A549 (cell line): Measurements from ENCODE around the gene CEP44. TPM values are rescaled to one million over a fixed set of nuclear protein-coding genes. Genes with fewer than 3 reads are reported as not detected.
"Not testable (repeated sequence)": the region's sequence is repeated elsewhere in the genome, so short reads cannot be mapped to it uniquely, and the experiment has no call there.

Source experiments
- ATAC-seq, 2 experiments: fragments of 200-7000 bp in 1 of 2; fragments of >200 bp in 1 of 2; cut with Nextera tagmentation in 1 of 2; cut with Tn5 transposase in 1 of 2; 3 replicates each; pipeline versions ENCODE4 v1.8.0 to v1.9.1; 2018 to 2020; ENCODE audit warnings: mild to moderate bottlenecking in 1 of 2, moderate library complexity in 1 of 2
- CTCF ChIA-PET: fragments of 300-600 bp; sonication (Branson Sonifier 250); formaldehyde crosslinking; extraction: SDS; loops from one replicate; lab custom pipeline; 2021; ENCODE audit warnings: antibody characterized with exemption, inconsistent platforms; lab: Yijun Ruan, JAX
- POLR2A ChIA-PET: fragments of 350-600 bp; formaldehyde crosslinking; extraction: SDS; loops from one replicate; lab custom pipeline; 2021; ENCODE audit warnings: antibody characterized with exemption, inconsistent platforms; lab: Yijun Ruan, JAX
- DNase-seq, 2 experiments: peaks; one replicate each; pipeline versions ENCODE4 v3.0.0 to v3.0.0-alpha.2; 2011 to 2016; ENCODE audit warnings: low read depth in 1 of 2, low spot score in 1 of 2
- FAIRE-seq: peaks from 2 replicates; lab custom pipeline; 2011; peaks lifted over from hg19 to GRCh38; lab: Jason Lieb, UNC
- H3K27ac ChIP-seq, 2 experiments: fragments of >200 bp; sonication (Bioruptor Twin); formaldehyde crosslinking; 3 replicates each; pipeline ENCODE4 v1.5.1; 2016 to 2017
- H3K4me1 ChIP-seq: fragments of >200 bp; sonication (Bioruptor Twin); formaldehyde crosslinking; 3 replicates; pipeline ENCODE4 v1.6.1; 2016
- H3K4me2 ChIP-seq: fragments of >200 bp; sonication (Bioruptor Twin); formaldehyde crosslinking; 3 replicates; pipeline ENCODE4 v1.6.1; 2016
- H3K4me3 ChIP-seq: fragments of >200 bp; sonication (Bioruptor Twin); formaldehyde crosslinking; 3 replicates; pipeline ENCODE4 v1.5.1; 2016
- H3K9me3 ChIP-seq: fragments of >200 bp; sonication (Bioruptor Twin); formaldehyde crosslinking; 3 replicates; pipeline ENCODE4 v1.6.1; 2016
- ATOH8 ChIP-seq: fragments of 250-450 bp; sonication (Bioruptor Pico); IDR thresholded peaks from 2 replicates; pipeline ENCODE4 v1.5.0; 2020; ENCODE audit warnings: low read depth, mild to moderate bottlenecking, moderate library complexity
- BCL3 ChIP-seq: fragments of >200 bp; sonication (Bioruptor Twin); formaldehyde crosslinking; IDR thresholded peaks from 3 replicates; pipeline ENCODE4 v1.6.1; 2016
- CEBPB ChIP-seq, 2 experiments: fragments of >200 bp in 1 of 2; sonication (Bioruptor Twin) in 1 of 2; formaldehyde crosslinking in 1 of 2; IDR thresholded peaks; 2 replicates each; pipeline ENCODE4 v1.6.1; 2012 to 2016
- CHD2 ChIP-seq: fragments of 150-350 bp; IDR thresholded peaks from 2 replicates; pipeline ENCODE4 v1.6.1; 2014; ENCODE audit warnings: low read length; ENCODE audit not compliant: partially characterized antibody
- CHD4 ChIP-seq: fragments of 200-600 bp; sonication (generic); IDR thresholded peaks from 2 replicates; pipeline ENCODE4 v1.6.1; 2016; ENCODE audit warnings: antibody characterized with exemption, mild to moderate bottlenecking, borderline replicate concordance
- EHMT2 ChIP-seq: fragments of 200-600 bp; sonication (generic); IDR thresholded peaks from 2 replicates; pipeline ENCODE4 v1.6.1; 2016; ENCODE audit warnings: antibody characterized with exemption, low read depth, mild to moderate bottlenecking, moderate library complexity
- ELK1 ChIP-seq: fragments of 150-350 bp; IDR thresholded peaks from 2 replicates; pipeline ENCODE4 v1.6.1; 2014; ENCODE audit warnings: low read depth, mild to moderate bottlenecking, low read length
- FOSB ChIP-seq: fragments of 250-450 bp; sonication (Bioruptor Pico); IDR thresholded peaks from 2 replicates; pipeline ENCODE4 v1.5.0; 2020; ENCODE audit warnings: mild to moderate bottlenecking, moderate library complexity
- HDAC2 ChIP-seq: fragments of 200-600 bp; sonication (generic); IDR thresholded peaks from 2 replicates; pipeline ENCODE4 v1.6.1; 2016
- HES2 ChIP-seq: fragments of >200 bp; sonication (Bioruptor Twin); formaldehyde crosslinking; IDR thresholded peaks from 2 replicates; pipeline ENCODE4 v1.6.1; 2016
- HMGXB4 ChIP-seq: fragments of 250-450 bp; sonication (Bioruptor Pico); IDR thresholded peaks from 2 replicates; pipeline ENCODE4 v1.5.0; 2021; ENCODE audit warnings: mild to moderate bottlenecking, moderate library complexity, borderline replicate concordance
- HOXA7 ChIP-seq: fragments of 250-450 bp; sonication (Bioruptor Pico); IDR thresholded peaks from 2 replicates; pipeline ENCODE4 v1.5.0; 2020; ENCODE audit warnings: mild to moderate bottlenecking, moderate library complexity
- HOXB5 ChIP-seq: fragments of 250-450 bp; sonication (Bioruptor Pico); IDR thresholded peaks from 2 replicates; pipeline ENCODE4 v1.5.0; 2020; ENCODE audit warnings: mild to moderate bottlenecking, moderate library complexity
- JUN ChIP-seq, 2 experiments: fragments of >200 bp; sonication (Bioruptor Twin); formaldehyde crosslinking; IDR thresholded peaks; 2 replicates in 1 of 2; 3 replicates in 1 of 2; pipeline ENCODE4 v1.6.1; 2016 to 2017
- KDM5A ChIP-seq: fragments of 200-600 bp; sonication (generic); IDR thresholded peaks from 2 replicates; pipeline ENCODE4 v1.6.1; 2016; ENCODE audit warnings: antibody characterized with exemption, mild to moderate bottlenecking
- MAFK ChIP-seq: fragments of 450-650 bp; IDR thresholded peaks from 2 replicates; pipeline ENCODE4 v1.6.1; 2014; ENCODE audit not compliant: partially characterized antibody
- MAX ChIP-seq: IDR thresholded peaks from 2 replicates; pipeline ENCODE4 v1.6.1; 2012
- MAZ ChIP-seq: fragments of 150-350 bp; IDR thresholded peaks from 2 replicates; pipeline ENCODE4 v1.6.1; 2014; ENCODE audit warnings: antibody characterized with exemption, low read depth, low read length, borderline replicate concordance
- MYC ChIP-seq: IDR thresholded peaks from 2 replicates; pipeline ENCODE4 v1.6.1; 2012; ENCODE audit warnings: mild to moderate bottlenecking, inconsistent platforms, low read length, improper control_type of control experiment, borderline replicate concordance
- NFE2L2 ChIP-seq: fragments of 150-350 bp; conservative IDR thresholded peaks from 2 replicates; pipeline ENCODE4 v1.6.1; 2014; ENCODE audit warnings: low read length
- POLR2AphosphoS2 ChIP-seq: conservative IDR thresholded peaks from 2 replicates; pipeline ENCODE4 v1.6.1; 2012; ENCODE audit warnings: low read length, improper control_type of control experiment, inconsistent platforms
- TFCP2L1 ChIP-seq: fragments of 250-450 bp; sonication (Bioruptor Pico); IDR thresholded peaks from 2 replicates; pipeline ENCODE4 v1.5.0; 2021; ENCODE audit warnings: mild to moderate bottlenecking
- ZFP36 ChIP-seq: fragments of 450-650 bp; IDR thresholded peaks from 2 replicates; pipeline ENCODE4 v1.6.1; 2014; ENCODE audit warnings: borderline replicate concordance; ENCODE audit not compliant: partially characterized antibody
- WGBS: methylation state at CpG from one replicate; pipeline ENCODE4 v1.1.6; 2017; ENCODE audit errors: missing lambda C conversion rate; 5-methylcytosine and 5-hydroxymethylcytosine counted together
- polyA plus RNA-seq, 4 experiments: library from polyadenylated mRNA; depleted of rRNA in 3 of 4; stranded (reverse); fragments of >200 nt; fragmentation: RNase III in 1 of 4; extraction: RNeasy Plus Mini Kit Qiagen cat#74134 plus additional on column Dnase treatment in 1 of 4; gene quantifications; 2 replicates in 3 of 4; 3 replicates in 1 of 4; pipeline ENCODE4 v1.2.3, GENCODE V29; 2011 to 2017

CEP44 gene
- polyA plus RNA-seq, 2 of the 4 experiments (the other 2 are of a cell fraction), result 8.0 to 14.1 TPM

GRCh38 chr4:174260099-174260498, 23.6 kb upstream of the CEP44 start (continued):
- TF ChIP-seq NFE2L2, result no peak
- no peak for TF ChIP-seq MYC
- TF ChIP-seq HOXB5 (CRISPR knock-in tag), result no peak
- no peak for TF ChIP-seq POLR2AphosphoS2
- no peak for TF ChIP-seq KDM5A
- peak; percentile 93 for TF ChIP-seq CEBPB (IDR thresholded peaks at IDR 0.05)
- TF ChIP-seq MAFK, result peak; percentile 37

GRCh38 chr4:174261432-174261831, 22.3 kb upstream of the CEP44 start:
- H3K4me3 ChIP-seq, DNase-seq, CTCF ChIA-PET, FAIRE-seq, POLR2A ChIA-PET, H3K9me3 ChIP-seq, ATAC-seq: not testable (repeated sequence)
- H3K4me2 ChIP-seq, result peak overlapping the region; percentile 78; the same call in 2 of the 3 replicates
- peaks cover 49% of the 10 kb centered on the region for H3K4me1 ChIP-seq
- peak overlapping the region in 1 of 2 experiments; percentile 74; a peak in 2 of 6 replicates for H3K27ac ChIP-seq
- WGBS, result 55% methylated on average over 1 of the region's 1 CpG

- H3K27ac ChIP-seq, result peak overlapping the region in 1 of 2 experiments; percentile 45; a peak in 1 of 6 replicates
- TF ChIP-seq MAZ (no peak), ELK1 (no peak), ATOH8 (CRISPR knock-in tag) (no peak), CHD4 (no peak), CHD2 (no peak)
- TF ChIP-seq, all 56 proteins: peak for 0
- FAIRE-seq (no peak), ATAC-seq (no peak), DNase-seq (no peak)
- no peaks in the 10 kb centered on the region for H3K9me3 ChIP-seq
- WGBS, result 84% methylated on average over 6 of the region's 6 CpGs
- H3K4me2 ChIP-seq, result no peak overlapping the region
- POLR2A ChIA-PET, result no interaction called here
- peaks cover 37% of the 10 kb centered on the region for H3K4me1 ChIP-seq
- CTCF ChIA-PET, result no interaction called here
- H3K4me3 ChIP-seq, result no peak overlapping the region
These were observed 20.9 kb upstream of the CEP44 start for GRCh38 chr4:174262624-174263444.

GRCh38 chr4:174263445-174263736, 20.3 kb upstream of the CEP44 start:
- no peaks in the 10 kb centered on the region for H3K9me3 ChIP-seq
- H3K4me1 ChIP-seq, result peaks cover 37% of the 10 kb centered on the region
- ChIA-PET POLR2A (no interaction called here), CTCF (interaction anchor here (0.8 kb wide), 1 partner anchor 20 kb away, joined by 3 read pairs; the partner anchor contains the start of genes CEP44 and FBXO8)
- H3K4me3 ChIP-seq, result no peak overlapping the region
- ATAC-seq (no peak), DNase-seq (no peak), FAIRE-seq (no peak)
- WGBS, result 95% methylated on average over 3 of the region's 3 CpGs
- H3K27ac ChIP-seq, result no peak overlapping the region; a peak in 1 of 6 replicates
- TF ChIP-seq HOXA7 (CRISPR knock-in tag) (no peak), TFCP2L1 (no peak), MAZ (no peak), ZFP36 (no peak)
- no peak overlapping the region for H3K4me2 ChIP-seq

- ChIA-PET POLR2A (no interaction called here), CTCF (interaction anchor here (1.4 kb wide), 1 partner anchor 16 kb away, joined by 3 read pairs; no protein-coding TSS in a partner anchor)
- no peak overlapping the region for H3K4me2 ChIP-seq
- ATAC-seq (no peak), DNase-seq (no peak), FAIRE-seq (no peak)
- no peak overlapping the region for H3K4me3 ChIP-seq
- H3K4me1 ChIP-seq, result peaks cover 18% of the 10 kb centered on the region; the same call in 2 of the 3 replicates
- no peaks in the 10 kb centered on the region for H3K9me3 ChIP-seq
- WGBS, result 81% methylated on average over 2 of the region's 2 CpGs
- H3K27ac ChIP-seq, result no peak overlapping the region
- TF ChIP-seq MAX (no peak), EHMT2 (no peak), POLR2AphosphoS2 (no peak), BCL3 (no peak), HMGXB4 (CRISPR knock-in tag) (no peak), HES2 (no peak), FOSB (no peak), JUN (IDR thresholded peaks at IDR 0.05) (no peak), HDAC2 (no peak)
These were observed 17.8 kb upstream of the CEP44 start for GRCh38 chr4:174265916-174266315.
